GM18858 (cell line): Measurements from ENCODE around the gene NR6A1.

Source experiments
- ATAC-seq: cut with Tn5 transposase; IDR thresholded peaks from one replicate; pipeline ENCODE4 v1.9.1; 2021; ENCODE audit not compliant: unreplicated experiment

NR6A1 gene

GRCh38 chr9:124695280-124695890 lies 75.7 kb downstream of the NR6A1 start:
- no peak for ATAC-seq

GRCh38 chr9:124694414-124695279 lies 76.5 kb downstream of the NR6A1 start:
- ATAC-seq: no peak

DNA sequence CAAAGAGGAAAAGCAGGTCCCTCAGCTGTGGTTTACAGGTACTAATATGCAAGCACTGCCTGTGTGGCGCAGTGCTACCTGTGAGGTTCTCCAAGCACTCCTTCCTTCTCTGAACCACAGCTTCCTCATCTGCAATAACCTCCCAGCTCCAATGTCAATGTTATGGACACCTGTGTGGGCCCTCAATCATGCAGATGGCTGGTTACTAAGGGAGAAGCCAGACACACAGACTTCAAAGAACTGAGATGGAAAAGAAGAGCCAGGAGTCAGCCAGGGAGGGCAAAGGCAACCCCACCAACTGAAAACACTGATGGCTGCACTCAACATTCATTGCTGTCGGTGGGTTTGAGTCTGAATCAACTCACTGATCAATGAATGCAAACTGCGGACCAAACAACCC lies 77.7 kb downstream of the NR6A1 start:
- no peak for ATAC-seq

GRCh38 chr9:124688238-124688904 lies 82.7 kb downstream of the NR6A1 start:
- no peak for ATAC-seq

GRCh38 chr9:124686918-124687317 lies 84.2 kb downstream of the NR6A1 start:
- no peak for ATAC-seq

DNA sequence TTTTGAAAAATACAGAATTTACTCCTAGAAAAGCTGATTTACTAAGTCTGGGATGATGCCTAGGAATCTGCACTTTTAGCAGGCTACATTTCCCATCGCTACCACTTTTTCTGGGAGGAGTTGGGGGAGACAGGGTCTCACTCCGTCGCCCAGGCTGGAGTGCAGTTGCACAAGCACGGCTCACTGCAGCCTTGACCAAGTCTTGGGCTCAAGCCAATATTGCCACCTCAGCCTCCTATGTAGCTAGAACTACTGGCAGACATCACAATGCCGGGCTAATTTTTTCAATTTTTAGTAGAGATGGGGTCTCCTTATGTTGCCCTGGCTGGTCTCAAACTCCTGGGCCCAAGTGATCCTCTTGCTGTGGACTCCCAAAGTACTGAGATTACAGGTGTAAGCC lies 85.9 kb downstream of the NR6A1 start:
- no peak for ATAC-seq

DNA sequence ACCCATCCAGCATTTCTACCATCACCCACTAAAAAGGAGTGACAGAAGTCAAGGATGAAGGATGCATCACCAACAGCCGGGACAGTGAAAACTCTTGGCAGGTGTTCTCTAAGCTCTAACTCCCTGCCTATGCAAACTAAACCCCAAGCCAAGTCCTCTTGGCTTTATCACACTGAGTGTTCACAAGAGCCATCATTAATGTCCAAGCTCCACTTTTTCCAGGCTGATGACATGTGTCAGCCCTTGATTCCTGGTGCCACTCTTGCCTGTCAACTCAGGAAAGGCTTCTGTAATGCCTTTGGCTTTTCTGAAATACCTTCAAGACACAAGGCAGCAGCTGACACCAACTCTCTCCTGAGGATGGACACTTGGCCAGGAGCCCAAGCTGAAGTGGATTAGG lies 86.9 kb downstream of the NR6A1 start:
- no peak for ATAC-seq

DNA sequence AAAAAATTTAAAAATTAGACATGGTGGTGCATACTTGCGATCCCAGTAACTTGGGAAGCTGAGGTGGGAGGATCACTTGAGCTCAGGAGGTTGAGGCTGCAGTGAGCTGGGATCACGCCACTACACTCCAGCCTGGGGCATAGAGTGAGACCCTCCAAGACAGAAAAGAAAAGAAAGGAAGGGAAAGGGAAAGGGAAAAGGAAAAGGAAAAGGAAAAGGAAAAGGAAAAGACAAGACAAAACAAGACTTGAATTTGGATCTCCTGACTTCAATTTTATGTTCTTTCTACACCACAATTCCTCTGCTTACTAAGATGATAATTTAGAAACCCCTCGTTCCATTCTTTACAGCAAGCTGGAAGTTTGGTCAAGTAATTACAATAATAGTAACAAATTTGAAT lies 88.1 kb downstream of the NR6A1 start:
- ATAC-seq: no peak

DNA sequence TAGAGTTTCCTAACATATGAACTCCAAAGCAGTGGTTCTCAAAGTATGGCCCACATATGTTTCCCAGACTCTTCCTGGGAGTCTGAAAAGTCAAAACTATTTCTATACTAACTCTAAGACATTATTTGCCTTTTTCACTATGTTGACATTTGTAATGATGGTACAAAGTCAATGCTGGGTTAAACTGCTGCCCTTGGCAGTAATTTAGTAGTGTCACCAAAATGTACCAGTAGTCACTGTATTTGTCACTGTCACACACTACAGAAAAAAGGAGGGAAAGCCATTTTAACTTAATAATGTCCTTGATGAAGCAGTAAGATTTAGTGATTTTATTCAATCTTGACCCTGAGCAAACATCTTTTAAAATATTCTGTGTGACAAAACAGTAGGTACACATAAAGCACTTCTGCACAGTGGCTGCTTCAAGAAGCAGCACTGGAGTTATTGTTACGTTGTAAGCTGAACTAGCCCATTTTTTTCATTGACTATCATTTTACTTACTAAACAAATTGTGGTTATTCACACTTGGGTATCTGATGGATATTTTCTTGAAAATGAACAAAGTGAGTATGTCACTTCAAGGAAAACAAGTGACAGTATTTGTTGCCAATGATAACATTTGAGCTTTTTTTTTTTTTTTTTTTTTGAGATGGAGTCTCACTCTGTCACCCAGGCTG lies 90.3 kb downstream of the NR6A1 start:
- no peak for ATAC-seq

- no peak for ATAC-seq
Observed at GRCh38 chr9:124680049-124680448, 91.1 kb downstream of the NR6A1 start.

DNA sequence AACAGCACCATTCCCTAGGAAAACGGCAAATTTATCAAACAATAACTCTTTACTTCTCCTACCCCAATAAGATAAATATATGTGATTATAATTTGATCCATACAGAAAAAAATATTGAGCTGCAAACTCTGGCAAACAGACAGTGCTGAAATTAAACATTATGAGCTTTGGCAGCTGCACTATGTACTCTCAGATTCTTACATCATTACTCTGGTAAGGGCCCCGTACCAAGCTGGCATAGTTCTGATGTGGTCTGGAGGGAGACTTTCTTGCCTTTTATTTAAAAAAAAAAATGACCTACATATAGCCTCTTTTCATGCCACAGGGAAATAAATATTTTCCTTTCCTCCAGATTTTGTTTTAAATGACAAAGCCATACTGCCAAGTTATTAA lies 95.0 kb downstream of the NR6A1 start:
- ATAC-seq: no peak

DNA sequence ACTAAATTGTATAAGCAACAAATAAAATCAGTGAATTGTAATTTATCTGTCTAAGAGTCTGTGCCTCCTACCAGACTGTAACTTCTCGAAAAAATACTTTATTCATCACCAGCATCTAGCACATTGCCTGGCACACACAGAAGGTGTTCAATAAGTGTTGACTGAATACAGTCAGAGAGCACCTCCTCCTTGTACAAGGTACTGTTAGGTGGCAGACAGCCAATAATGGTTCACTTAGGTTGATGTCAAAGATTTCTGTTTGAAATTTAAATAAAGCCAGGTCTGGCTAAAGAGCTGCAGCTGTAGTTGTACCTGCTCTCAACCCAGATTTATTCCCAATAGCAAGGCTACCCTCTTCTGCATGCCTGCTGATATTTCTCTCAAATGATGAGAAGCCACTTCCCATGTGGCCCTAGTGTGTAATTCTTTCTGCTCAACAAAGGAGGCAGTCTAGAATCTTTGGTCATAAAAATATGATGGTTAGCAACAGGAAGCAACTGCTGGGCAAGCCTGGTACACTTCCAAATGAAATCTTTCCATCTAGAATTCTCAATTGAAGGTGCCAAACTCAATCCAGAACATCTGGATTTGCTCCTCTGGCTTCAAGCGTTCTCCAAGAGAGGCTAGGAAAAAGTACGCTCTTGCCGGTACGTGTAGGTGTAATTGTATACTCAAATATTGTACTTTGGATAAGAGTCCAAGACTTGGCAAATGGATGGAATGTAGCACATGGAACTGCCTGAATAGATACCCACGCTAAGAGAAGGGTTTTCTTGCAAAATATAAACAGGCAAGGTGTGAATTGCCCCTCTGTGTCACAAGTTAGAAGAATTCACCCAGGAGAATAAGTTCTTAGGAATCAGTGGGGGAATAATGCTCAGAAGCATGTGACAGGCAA lies 95.6 kb downstream of the NR6A1 start:
- ATAC-seq: no peak

- no peak for ATAC-seq
Observed at GRCh38 chr9:124674651-124675050, 96.5 kb downstream of the NR6A1 start.

DNA sequence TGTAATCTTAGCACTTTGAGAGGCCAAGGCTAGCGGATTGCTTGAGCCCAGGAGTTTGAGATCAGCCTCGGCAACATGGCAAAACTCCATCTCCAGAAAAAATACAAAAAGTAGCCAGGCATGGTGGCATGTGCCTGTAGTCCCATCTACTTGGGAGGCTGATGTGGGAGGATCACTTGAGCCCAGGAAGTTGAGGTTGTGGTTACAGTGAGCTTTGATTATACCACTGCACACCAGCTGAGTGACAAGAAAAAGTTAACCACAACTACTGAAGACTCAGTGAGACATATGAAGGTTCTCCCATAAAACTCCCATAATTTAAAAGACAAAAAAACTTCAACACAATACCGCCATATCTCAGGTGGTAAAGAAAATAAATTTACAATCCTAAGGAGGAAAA lies 98.0 kb downstream of the NR6A1 start:
- no peak for ATAC-seq

DNA sequence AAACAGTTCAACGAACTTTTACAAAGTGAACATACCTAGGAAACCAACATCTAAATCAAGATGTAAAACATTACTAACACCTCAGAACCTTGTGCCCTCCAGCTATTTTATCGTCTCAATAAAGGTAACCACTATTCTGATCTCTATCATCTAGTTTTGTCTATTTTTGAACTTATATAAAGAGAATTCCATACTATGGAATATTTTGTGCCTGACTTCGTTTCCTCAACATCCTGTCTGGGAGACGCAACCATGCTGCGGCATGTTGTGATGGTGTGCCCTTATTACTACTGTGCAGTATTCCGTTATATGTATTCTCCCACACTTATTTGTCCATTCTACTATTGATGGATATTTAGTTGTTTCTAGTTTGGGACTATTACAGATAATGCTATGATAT lies 99.2 kb downstream of the NR6A1 start:
- ATAC-seq: no peak

- no peak for ATAC-seq
Observed at GRCh38 chr9:124666642-124667041, 104.5 kb downstream of the NR6A1 start.

- no peak for ATAC-seq
Observed at GRCh38 chr9:124665391-124666058, 105.6 kb downstream of the NR6A1 start.

GRCh38 chr9:124664143-124664542 lies 107.0 kb downstream of the NR6A1 start:
- no peak for ATAC-seq

DNA sequence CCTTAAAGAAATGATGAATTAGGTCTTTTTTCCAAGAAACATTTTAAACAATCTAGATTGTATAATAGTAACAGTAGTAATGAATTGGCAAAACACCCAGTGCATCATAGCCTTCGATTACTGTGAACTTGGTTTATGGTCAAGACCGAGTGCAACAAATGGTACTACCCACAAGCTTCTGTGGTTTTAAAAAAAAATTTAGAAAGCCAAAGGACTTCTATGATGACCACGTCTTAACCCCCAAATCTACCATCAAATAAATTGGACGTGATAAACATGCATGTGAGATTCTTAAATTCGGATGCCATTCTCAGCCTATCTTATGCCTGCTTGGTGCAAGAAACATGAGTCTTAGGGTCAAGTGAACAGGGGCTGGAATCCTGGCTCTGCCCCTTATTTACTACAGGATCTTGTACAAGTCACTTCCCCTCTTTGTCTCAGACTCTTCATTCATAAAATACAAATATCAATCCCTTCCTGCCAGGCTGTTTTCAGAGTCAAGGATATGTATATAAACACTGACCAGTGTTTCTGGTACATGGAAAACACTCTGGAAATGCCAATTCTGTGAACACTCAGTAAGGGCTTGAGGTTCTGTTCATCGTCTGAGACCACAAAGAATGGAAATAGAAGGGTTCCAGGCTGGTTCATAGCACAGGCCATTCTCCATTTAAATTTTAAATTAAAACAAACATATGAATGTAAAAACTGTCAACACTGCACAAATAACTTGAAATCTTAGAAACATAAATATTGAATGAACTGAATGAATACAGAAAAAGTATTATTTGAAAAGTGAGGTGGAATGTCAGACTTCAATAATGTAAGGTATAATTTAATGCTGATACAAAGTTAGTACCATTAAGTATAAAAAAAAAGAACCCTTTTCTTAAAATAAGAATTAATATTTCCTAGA lies 107.8 kb downstream of the NR6A1 start:
- ATAC-seq: no peak
